K562 (cell line): ENCODE data around the gene RAD17. TPM values are rescaled to one million over a fixed set of nuclear protein-coding genes. Genes with fewer than 3 reads are reported as not detected.

Source experiments
- AFF4 ChIP-seq: sonication (generic); formaldehyde crosslinking; IDR thresholded peaks from 2 replicates; pipeline ENCODE4 v1.8.0; 2023; ENCODE audit warnings: mild to moderate bottlenecking, missing genetic modification reagents
- C11orf30 ChIP-seq: fragments of 450-650 bp; IDR thresholded peaks from 2 replicates; pipeline ENCODE4 v1.6.1; 2016; ENCODE audit warnings: low read depth, mild to moderate bottlenecking
- CREB1 ChIP-seq, 2 experiments: sonication (generic) in 1 of 2; formaldehyde crosslinking in 1 of 2; IDR thresholded peaks; 2 replicates each; pipeline versions ENCODE4 v1.6.1 to v1.8.0; 2012 to 2022; ENCODE audit warnings: inconsistent platforms in 1 of 2, mild to moderate bottlenecking in 1 of 2, missing genetic modification reagents in 1 of 2, moderate library complexity in 1 of 2
- ETS1 ChIP-seq: conservative IDR thresholded peaks from 2 replicates; pipeline ENCODE4 v1.6.1; 2011; ENCODE audit warnings: low read depth, mild to moderate bottlenecking, low read length; ENCODE audit not compliant: control insufficient read depth
- GTF2F1 ChIP-seq: IDR thresholded peaks from 2 replicates; pipeline ENCODE4 v1.6.1; 2011; ENCODE audit warnings: low read depth, low read length, improper control_type of control experiment
- HCFC1 ChIP-seq: IDR thresholded peaks from 2 replicates; pipeline ENCODE4 v1.6.1; 2012; ENCODE audit warnings: low read depth, low read length, improper control_type of control experiment
- KAT7 ChIP-seq: sonication (generic); formaldehyde crosslinking; IDR thresholded peaks from 2 replicates; pipeline ENCODE4 v1.8.0; 2022; ENCODE audit warnings: missing genetic modification reagents, mild to moderate bottlenecking, borderline replicate concordance
- NR2C1 ChIP-seq, 2 experiments: fragments of 450-650 bp; IDR thresholded peaks; 2 replicates each; pipeline ENCODE4 v1.6.1; 2017; ENCODE audit warnings: mild to moderate bottlenecking in 2 of 2, antibody characterized with exemption in 1 of 2, inconsistent platforms in 1 of 2, missing compliant biosample characterization in 1 of 2, missing genetic modification characterization in 1 of 2
- PRMT5 ChIP-seq: sonication (generic); formaldehyde crosslinking; IDR thresholded peaks from 2 replicates; pipeline ENCODE4 v1.5.0; 2020; ENCODE audit warnings: missing genetic modification reagents
- RB1 ChIP-seq: fragments of 450-650 bp; IDR thresholded peaks from 2 replicates; pipeline ENCODE4 v1.6.1; 2017; ENCODE audit warnings: low read depth, mild to moderate bottlenecking
- RBBP5 ChIP-seq: fragments of 200-600 bp; sonication (generic); IDR thresholded peaks from 2 replicates; pipeline ENCODE4 v1.6.1; 2012; ENCODE audit warnings: borderline replicate concordance, mild to moderate bottlenecking, low read length, control low read depth, inconsistent platforms; ENCODE audit not compliant: insufficient read depth, poor library complexity, severe bottlenecking
- RBM15 ChIP-seq: fragments of 200-400 bp; formaldehyde crosslinking; IDR thresholded peaks from 2 replicates; pipeline ENCODE4 v1.6.1; 2018; ENCODE audit warnings: mild to moderate bottlenecking, low read length, moderate library complexity; ENCODE audit not compliant: insufficient read depth
- SETDB1 ChIP-seq: IDR thresholded peaks from one replicate; pipeline ENCODE4 v1.6.1; 2012; ENCODE audit warnings: low read length, control low read depth, inconsistent platforms
- SMC3 ChIP-seq: conservative IDR thresholded peaks from 2 replicates; pipeline ENCODE4 v1.6.1; 2011; ENCODE audit warnings: low read depth, low read length, improper control_type of control experiment; ENCODE audit not compliant: insufficient read depth
- THRB ChIP-seq: fragments of 450-650 bp; formaldehyde crosslinking; conservative IDR thresholded peaks from 2 replicates; pipeline ENCODE4 v1.4.0; 2022; ENCODE audit warnings: mild to moderate bottlenecking, missing genetic modification characterization
- UBTF ChIP-seq, 2 experiments: IDR thresholded peaks; 2 replicates each; pipeline ENCODE4 v1.6.1; 2012; ENCODE audit warnings: improper control_type of control experiment in 2 of 2, low read depth in 2 of 2, low read length in 2 of 2, borderline replicate concordance in 1 of 2
- polyA plus RNA-seq, 8 experiments: library from polyadenylated mRNA; depleted of rRNA in 4 of 8; stranded (reverse) in 5 of 8; unstranded in 3 of 8; fragments of >200 nt; fragmentation: Nextera tagmentation in 2 of 8; fragmentation: Illumina TruSeq in 1 of 8; extraction: Ambion mirVana in 2 of 8; extraction: Trizol in 1 of 8; gene quantifications; 2 replicates each; pipeline versions ENCODE4 v1.2.1 to v1.2.3, GENCODE V29; 2011 to 2014; ENCODE audit warnings: inconsistent platforms in 1 of 8, missing spikeins in 1 of 8
- total RNA-seq, 7 experiments: library from RNA; depleted of rRNA in 6 of 7; stranded (reverse); fragments of >200 nt in 6 of 7; fragmentation: Illumina TruSeq in 2 of 7; extraction: Trizol in 2 of 7; gene quantifications; 2 replicates each; pipeline versions ENCODE4 v1.2.1 to v1.2.3, GENCODE V29; 2011 to 2021; ENCODE audit warnings: low replicate concordance in 1 of 7

The RAD17 gene
- total and polyA plus RNA-seq, 9 of the 15 experiments (the other 6 are each of a cell fraction or from before 2014, with no cell fraction given) = 21.1 to 50.1 (median 40.1) TPM

DNA sequence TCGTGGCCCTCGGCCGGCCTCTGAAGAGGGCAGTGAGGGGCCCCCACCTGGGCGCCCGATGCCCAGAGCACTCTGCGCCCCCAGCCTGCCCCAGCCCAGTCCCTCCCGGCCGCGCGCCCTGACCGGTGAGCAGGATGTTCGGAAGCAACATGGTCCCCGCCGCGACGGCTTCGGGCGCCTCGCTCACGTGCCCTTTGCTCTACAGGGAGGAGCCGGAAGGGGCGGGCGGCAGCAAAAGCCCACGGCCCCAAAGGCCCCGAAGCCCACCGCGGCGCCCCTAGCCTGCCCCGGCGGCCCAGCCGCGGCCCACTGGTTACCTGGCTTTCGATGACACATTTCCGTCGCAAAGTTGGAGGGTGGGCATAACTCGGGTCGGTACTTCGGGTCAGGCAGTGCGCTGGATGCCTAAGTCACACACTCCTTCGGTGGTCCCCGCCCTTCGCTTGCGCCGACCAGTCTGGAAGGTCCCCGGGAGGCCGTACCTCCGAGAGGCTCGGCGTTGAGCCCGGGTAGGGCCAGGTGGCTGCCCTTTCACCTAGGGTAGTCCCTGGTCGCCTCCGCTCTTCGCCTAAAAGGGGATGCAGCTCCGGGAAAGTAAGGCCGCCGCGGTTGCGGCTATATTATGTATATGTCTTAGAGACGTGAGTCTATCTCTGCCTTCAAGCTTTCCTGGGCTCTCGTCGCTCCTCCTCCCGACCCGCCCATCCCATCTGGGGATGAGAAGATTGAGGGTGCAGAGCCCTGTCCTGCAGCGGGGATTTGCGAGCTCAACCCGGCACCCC lies at the start of gene RAD17, which contains the start of the genes AK6 and TAF9 (continued):
- TF ChIP-seq THRB (CRISPR knock-in tag) (peak; percentile 62; the same call in 1 of the 2 replicates), HCFC1 (peak; percentile 76), C11orf30 (peak; percentile 97), SMC3 (no peak), RBBP5 (peak; percentile 92), AFF4 (peak; percentile 86), UBTF (IDR thresholded peaks at IDR 0.05; ENCODE audit: borderline replicate concordance in 1 of 2, low read depth in 2 of 2, low read length in 2 of 2) (no peak), NR2C1 (IDR thresholded peaks at IDR 0.05) (peak; percentile 88), NR2C1 (tag; IDR thresholded peaks at IDR 0.05) (peak; percentile 89), PRMT5 (0 out of 2 replicates have a peak, but pooled peaks have one; percentile 25), KAT7 (CRISPR knock-in tag) (peak; percentile 93; the same call in 1 of the 2 replicates), SETDB1 (peak; percentile 23), RBM15 (0 out of 2 replicates have a peak, but pooled peaks have one; percentile 50), RB1 (peak; percentile 79), CREB1 (IDR thresholded peaks at IDR 0.05) (peak; percentile 62; the same call in 1 of the 2 replicates), CREB1 (CRISPR knock-in tag; IDR thresholded peaks at IDR 0.05) (peak; percentile 77), GTF2F1 (peak; percentile 47; the same call in 1 of the 2 replicates), ETS1 (0 out of 2 replicates have a peak, but pooled peaks have one; percentile 69)
